Measurements from ENCODE around the gene CASP6.

DNA sequence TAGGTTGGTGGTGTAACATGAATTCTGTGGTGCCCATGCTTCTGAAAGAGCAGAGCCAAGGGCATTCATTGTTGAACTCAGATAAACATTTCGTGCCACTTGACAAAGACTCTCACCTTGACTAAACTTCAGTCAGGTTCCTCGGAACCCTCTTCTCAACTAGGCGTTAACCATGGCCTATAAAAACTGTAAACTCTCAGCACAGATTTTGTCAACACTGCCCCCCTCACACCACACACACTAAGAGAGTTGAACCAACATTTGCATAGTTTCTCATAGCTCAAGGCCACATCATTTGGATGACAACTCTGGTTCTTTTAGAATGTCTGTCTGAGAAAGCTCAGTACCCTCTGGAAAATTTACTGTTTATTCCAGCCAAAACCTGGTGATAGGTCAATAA lies 28.1 kb downstream of the CASP6 start:
- TF ChIP-seq CTCF (IDR thresholded peaks at IDR 0.05) (no peak), POLR2AphosphoS5 (IDR thresholded peaks at IDR 0.05) (no peak), POLR2A (IDR thresholded peaks at IDR 0.05) (no peak)

Measured in transverse colon (tissue), 4 donors.